Stimulated activated CD4-positive, alpha-beta T cell treated with anti-CD3 and anti-CD28 coated beads, Interleukin-1b, Interleukin-23, amount 100 ng/mL, for 48 hours (primary cell): ENCODE measurements around the gene CORO2B.

Experiments used
- DNase-seq: peaks from one replicate; pipeline ENCODE4 v3.0.0-alpha.2; 2020

CORO2B gene

DNA sequence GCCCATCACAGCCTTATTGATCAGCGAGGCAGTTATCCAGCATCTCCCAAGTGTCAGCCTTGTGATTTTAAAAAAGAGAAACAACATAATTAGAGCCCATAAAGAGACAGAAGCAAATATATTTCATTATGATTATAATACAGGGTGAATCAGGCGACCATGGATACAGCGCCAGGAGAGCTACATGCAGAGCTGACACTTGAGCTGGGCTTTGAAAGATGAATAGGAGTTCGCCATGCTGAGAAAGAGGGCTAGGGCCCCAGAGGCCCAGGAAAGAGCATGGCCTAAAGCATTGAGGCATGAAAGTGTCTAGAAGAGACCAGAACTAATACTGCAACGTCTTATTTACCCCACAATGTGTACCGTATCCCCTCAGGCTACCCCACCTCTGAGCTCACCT, 4.2 kb upstream of the CORO2B start:
- no peak for DNase-seq

DNA sequence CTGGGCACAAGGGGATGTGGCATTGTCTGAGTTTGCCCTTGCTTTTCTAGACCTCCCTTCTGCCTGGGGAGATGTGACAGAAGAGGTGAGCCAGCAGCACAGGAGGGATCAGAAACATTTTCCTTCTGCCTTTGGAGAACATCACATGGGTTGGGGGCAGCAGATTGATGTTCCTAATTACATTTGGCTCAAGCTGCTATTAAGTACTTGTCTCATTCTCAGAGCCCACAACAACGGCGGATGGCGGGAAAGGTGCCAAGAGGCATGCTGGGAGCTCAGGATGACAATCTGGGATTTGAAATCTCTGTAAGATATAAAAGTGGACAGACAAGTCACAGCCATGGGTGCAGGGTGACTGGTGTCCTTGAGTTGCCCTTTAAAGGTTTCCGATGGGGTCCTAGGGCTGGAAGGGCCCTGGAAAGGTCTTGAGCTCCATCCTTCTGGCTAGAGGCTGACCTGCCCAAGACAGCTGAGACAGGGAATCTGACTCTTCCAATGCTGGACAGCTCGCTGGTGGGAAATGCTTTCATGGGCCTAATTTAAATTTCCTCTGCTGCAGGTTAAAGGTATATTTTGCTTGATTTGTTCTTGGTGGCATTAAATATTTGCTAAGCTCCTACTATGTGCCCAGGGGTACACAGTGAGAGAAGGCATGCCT, 2.4 kb upstream of the CORO2B start:
- DNase-seq, result no peak

DNA sequence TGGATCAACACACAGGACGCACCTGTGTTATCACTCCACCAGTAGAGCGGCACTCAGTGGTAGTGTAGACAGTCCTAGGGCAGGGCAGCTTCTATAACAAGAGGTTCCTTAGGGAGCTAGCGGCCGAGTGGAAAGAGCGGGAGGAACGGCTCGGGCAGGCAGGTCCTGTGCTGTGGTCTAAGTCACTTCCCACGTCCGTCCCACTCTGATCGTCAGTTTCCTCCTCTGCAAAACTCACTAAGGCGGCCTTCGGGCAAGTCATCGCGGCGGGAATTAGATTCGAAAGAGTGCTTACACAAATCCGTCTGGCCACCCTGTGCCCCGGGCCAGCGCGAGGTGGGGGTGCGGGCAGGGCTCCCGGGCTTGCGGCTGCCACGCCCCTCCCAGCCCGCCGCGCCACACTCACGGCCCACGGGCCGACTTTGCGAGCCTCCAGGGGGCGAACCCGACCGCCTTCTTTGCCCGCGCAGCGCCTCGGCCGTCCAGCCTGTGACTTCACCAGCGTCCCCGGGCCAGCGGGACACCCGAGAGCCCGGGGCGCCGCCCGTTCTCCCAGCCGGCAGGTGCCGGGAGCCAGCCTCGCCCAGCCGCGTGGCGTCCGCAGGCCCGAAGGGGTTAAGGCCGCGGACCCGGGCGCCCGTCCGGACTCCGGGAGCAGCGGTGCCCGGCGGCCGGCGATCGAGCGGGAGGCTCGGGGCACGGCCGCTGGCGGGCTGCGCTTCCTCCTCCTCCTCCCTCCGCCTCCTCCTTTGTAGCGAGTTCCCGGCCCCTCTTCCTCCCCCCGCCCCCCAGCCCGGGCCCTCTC, 416 bp upstream of the CORO2B start:
- peak; percentile 16 for DNase-seq

DNA sequence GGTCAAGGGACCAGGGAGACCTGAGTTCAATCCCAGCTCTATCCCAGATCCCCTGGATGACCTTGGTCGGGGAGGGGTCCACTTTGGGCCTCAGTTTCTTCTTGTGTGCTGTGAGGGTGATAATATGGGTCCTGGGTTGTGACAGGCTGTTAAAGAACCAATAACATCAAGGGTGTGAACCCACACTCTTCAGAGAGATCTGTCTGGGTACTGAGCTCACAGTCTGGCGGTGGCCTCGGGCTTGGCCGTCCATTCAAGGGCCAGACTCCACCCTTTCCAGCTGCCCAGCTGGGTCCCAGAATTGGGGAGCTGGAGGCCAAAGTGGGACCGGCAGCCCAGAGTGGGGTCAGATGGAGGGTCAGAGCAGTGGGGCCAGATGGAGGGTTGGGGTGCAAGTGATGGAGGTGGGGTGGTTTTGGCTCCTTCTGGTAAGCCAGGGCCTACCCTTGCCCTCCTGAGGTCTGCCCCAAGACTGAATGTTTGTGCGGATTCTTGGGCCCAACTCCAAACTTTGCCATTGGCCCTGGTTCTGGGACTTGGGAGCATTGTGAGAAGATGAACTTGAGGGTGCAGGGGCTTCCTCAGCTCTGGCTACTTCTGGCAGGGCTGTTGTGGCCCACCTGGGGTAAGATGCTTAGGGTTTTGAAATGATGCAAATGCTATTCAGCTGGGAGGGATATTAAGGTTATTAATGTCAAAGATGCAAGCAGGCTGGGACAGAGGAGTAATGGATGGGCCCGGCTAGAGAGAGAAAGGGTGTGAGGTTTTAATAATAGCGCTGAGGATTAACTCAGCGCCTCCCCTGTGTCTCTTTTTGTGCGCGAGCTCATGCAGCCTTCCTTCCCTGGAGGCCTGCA, 1.5 kb downstream of the CORO2B start:
- DNase-seq, result no peak

DNA sequence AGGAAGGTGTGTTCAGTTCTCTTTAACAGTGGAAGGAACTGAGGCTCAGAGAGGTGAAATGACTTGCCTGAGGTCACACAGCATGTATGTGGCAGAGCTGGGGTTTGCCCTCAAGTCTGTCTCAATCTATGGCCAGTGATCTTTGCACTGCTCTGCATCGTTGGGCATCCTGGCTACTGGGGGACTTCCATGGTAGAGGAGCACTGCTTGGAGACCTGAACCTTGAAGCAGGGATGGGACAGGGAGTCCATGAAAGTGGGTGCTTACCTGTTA, 2.0 kb downstream of the CORO2B start:
- DNase-seq, result no peak

DNA sequence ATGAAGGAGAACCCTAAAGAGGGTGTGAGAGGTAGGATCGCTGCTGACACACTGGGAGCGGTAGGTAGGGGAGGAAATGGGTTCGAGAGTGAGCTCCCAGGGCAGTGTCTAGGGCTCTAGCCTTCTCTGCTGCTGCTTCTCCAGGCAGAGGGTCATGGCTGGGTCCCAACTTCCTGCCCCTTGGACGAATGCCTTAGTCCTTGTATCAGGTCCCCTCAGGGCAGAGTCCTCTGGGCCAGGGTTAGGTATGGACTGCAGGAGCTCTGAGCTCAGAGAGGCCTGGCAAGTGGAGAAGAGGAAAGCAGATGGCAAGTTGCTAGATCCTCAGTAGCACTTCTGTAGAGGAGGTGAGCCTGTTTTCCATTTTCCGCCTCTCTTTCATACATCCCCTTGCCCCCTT, 2.9 kb downstream of the CORO2B start:
- DNase-seq, result no peak

DNA sequence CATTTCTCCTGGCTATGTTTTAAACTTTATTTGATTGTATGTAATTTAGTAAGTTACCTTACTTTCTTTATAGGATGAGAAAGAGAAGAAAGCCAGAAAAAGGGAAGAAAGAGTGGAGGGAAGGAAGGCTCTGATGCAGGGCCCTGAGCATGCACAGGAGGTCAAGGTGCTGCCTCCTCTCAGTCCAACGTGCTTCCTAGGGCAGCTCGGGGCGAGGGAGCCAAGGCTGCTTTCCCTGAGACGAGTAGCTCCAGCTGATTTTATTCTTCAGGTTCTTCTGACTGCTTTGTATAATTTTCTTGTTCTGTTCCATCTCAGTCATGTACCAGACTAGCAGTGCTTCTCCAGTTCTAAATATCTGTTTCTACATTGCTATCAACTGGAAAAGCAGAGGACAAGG, 3.4 kb downstream of the CORO2B start:
- no peak for DNase-seq

DNA sequence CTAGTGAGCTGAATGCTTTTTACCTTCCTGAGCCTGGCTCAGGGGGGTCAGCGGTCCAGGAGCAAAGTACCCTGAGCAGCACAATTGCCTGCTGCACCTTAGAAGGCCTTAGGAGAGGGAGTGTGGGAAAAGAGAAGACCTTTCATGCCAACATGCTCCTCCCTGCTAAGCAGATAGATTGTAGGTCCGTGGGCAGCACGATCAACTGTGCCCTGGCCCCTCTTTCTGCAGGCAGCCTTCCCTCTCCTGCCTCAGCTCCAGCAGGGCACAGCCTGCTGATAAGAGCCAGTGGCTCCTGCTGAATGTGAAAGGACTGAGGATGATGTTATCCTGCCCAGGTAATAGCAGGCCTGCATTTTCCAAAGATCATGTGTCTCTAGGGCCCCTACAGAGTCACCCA, 4.1 kb downstream of the CORO2B start:
- DNase-seq, result no peak

DNA sequence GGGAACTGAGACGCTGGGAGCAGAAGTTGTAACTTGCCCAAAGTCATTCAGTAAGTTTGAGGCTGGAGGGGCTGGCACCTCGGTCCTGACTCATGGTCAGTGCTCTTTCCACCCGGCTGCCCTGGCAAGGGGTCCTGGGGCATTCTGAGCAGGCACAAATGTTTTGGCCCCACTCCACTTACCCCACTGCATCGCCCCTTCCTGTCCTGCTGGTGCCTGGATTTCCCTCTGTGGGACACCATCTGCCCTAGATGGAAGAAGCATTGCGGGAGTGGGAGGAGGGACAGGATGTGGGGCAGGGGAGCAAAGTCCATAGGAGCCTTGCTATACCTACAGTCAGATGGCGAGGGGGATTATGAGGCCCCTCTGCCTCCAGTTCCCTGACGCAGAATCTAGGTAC, 4.5 kb downstream of the CORO2B start:
- no peak for DNase-seq

DNA sequence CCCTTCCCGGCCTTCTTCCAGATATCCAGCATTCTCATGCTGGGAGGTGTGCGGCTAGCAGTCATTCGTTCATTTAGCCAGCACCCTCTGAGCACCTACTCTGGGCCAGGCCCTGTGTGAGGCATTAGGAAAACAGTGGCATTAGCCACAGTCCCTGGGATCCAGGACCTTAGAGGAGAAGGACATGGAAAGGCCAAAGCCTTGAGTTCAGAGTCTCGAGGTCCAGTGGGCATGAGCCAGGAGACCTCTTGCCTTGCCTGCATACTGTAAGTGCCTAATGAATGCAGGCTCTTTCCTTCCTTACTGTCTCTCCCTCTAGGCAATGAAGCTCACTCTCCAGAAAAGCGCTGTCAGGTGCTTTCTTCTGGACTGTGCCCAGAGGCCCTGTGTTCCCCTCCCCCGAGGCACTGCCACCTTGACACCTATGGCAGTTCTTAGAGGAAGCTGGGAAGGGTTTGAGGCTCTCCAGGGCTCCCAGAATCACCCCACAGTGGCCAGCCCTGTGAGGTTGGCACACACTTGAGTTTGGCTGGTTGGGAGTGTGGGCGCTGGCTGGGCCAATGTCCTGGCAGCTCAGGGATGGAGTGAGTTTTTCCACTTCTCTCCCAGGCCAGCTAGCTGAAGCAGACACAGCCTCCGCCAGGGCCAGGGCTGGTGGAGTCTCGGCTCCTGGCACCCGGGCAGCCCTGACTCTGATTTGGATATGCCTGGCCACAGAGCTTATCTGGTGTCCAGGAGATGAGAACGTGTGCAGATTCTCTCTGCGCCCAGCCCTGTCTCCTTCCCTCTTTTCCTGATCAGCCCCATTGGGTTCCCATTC, 5.4 kb downstream of the CORO2B start:
- no peak for DNase-seq

DNA sequence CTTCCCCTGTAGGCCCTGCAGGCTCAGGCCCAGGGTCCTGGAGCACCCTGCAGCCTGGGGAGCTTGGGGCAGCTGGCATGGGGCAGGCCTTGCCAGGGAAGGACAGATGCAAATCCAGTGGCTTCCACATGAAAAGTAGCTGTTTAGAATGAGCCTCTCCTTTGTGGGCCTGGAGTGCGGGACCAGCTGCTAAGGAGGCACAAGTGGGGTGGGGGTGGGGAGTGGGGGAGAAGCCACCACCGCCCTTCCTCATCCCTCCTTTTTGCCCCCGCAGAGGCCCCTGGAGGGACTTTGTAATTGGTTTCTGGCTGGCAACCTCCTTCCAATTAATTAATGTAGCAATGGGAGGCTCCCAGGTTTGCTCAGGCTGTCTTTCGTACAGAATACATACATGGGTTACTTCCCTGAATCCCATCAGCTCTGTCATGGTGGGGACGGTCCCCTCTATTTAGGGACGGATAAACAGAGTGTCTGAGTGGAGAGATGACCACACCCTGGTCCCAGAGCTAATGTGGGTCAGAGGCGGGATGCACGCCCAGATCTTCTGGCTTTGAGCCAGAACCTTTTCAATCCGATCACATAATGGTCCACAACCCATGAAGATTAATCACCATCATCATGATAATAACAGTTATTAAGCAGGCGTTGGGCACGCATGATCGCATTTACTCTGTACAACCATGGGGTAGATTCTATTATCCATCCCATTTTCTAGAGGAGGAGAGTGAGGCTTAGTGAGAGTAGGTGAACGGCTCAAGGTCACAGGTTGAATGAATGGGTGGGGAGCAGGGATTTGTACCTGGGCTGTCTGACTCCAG, 6.2 kb downstream of the CORO2B start:
- DNase-seq, result no peak

DNA sequence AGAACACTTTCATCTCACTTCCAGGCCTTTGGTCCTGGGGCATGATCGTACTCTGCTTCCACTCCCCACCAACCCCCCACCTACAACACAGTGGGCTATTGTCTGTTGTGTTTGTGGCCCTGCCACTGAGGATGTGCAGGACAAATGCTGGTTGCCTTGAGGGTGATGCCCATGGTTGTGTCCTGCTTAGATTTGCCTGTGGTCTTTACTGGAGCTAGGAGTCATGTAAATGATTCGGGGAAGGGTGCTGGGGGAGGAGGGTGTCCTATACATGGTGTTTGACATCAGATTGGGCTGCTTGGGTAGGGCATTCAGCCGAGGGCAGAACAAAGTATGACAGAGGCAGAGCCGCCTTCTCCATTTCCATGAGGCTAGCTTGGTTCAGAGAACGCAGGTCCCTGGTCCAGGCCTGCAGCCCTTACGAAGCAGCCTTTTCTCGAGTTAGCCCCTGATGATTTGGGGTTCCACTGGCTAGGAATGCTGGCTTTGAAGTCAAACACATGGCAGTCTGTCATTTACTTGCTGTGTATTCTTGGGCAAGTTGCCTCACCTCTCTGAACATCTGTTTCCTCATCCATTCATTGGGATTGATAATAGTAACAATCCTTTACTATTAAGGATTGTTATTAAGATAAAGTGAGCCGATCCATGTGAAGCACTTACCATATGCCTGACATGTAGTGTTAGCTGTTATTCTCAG, 6.9 kb downstream of the CORO2B start:
- DNase-seq, result no peak

DNA sequence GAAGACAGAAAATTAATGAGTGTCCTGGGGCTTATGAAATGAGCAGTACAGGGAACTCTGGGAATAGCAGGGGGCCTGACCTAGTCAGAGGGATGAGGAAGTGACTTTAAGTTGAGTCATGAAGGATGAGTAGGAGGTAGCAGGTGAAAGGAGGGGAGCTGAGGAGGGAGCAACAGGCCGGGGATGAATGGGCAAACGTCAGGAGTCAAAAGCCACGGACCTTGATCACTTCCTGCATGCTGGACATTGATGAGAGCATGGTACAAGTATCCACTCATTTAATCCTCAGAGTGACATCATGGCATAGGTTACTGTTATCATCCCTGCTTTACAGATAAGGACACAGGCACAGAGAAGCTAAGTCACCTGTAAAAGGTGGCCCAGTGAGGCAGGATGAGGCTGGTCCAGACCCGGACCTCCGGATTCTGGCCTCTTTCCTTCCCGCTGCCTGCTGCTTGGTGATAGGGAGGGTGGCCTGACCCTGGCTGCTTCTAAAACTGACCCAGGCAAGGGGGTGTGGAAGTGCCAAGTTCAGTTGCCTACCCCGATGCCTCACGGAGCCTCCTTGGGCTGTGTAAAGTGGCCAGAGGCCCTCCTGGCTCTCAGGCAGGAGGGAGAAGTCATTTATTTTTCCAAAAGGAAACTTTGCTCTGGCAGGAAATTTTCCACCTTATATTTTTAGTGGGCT, 7.6 kb downstream of the CORO2B start:
- DNase-seq, result peak; percentile 23

DNA sequence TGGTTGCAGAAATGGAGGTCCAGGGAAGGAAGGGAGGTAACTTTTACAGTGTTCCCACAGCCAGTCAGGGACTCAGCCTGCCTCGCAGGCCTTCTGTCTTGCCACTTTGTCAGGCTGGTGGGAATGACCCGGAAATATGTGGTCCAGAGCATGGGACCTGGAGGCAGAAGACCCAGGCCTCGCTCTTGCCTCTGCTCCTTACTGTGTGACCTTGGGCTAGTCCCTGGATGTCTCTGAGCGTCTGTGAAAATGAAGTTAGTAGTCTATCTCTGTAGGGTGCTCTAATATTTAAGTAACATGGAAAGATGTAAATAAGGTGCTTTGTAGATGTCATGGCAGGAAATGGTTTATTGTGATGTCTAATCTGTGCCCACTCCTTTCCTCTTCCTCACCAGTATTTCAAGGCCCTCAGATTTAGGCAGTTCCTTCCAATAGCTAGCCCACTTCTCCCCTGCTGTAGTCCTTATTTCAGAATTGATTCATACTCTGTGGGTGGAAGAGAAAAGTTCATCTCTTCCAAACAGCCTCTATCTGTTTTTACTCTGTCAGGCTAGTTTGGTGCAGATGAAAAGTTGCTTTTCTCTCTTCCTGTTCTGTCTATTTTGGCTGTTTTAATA, 9.1 kb downstream of the CORO2B start:
- no peak for DNase-seq

DNA sequence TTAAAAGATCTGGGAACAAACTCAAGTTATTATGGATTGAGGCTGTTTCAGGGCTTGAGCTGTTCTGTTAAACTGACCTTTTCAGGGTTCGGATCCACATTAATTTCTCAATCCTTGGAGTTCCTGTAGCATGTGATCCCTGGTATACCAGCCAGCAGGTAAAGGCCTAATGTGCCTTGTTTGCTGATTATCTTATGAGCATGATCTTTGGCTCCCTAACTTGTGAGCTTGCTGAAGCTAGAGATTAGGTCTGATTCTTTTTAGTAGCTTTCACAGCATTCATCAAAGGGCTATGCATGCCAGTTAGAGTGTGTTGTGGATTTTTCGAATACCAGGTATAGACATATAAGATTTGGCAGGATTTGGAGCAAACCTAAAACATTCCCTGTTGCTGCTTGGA, 10.3 kb downstream of the CORO2B start:
- no peak for DNase-seq

DNA sequence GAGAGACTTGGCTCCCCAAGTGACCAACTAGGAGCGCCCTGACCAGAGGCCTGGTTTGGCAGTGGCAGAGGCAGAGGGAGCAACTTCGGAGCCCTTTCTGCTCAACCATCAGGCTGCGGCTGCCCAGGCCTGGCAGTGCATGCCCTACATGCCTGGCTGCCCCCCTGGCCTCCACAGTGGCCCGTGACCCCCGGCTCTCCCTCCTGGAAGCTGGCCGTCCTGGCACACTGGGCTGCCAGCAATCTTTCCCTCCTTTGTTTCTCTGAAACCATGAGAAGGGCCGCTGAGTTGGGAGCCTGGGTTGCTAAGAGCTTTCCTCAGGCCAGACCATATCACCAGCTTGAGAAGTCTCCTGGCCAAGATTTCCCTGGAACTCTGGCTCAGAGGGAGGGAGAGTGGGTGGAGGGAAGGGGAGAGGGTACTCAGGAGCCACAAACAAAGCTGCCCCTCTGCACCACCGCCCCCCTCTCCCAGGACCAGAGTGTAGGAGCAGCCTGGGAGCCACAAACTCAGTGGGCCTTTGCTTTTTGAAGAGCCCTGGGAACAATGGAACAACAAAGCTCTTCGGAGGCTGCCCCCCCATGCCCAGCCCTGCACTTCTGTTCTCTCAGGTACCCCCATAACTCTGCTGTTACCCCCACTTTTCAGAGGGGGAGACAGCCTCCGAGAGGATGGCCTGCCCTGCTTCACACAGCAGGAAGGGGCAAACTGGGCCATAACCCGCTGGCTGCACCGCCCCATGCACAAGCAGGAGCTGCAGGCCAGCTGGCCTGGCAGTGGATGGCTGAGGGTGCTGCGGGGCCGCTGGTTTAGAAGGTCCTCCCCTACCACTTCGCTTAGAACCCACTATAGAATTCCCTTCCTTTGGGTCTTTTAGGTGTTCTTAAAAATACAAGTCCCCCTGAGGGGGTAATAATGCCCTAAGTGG, 11.3 kb downstream of the CORO2B start:
- no peak for DNase-seq

DNA sequence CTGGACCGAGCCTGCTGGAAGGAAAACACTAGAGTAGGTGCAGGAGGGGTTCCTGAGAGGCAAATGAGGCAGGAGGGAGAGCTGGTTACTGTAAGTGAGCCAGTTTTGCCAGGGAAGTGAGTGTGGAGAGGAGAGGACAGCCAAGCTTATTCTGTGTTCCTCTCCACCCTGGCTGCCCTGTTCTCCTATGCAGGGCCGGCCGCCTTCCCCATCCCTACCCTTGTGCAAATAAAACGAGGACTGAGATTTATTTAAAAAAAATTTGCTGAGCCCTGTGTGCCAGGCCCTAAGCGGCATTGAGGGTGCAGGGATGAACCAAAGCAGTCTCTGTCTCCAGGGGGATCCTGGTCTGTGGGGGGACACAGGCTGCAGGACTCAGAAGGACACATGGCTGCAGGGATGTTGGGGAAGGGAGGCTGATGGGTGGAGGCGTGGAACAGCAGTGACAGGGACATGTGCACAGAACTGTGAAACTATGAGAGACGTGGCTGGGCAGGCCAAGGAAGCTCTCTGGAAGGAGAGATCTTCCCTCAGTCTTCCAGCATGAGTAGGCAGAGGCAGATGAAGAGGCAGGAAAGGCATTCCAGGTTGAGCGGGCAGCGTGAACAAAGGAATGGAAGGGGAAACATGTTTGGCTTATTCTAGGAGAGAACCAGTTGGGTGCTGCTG, 12.1 kb downstream of the CORO2B start:
- no peak for DNase-seq

DNA sequence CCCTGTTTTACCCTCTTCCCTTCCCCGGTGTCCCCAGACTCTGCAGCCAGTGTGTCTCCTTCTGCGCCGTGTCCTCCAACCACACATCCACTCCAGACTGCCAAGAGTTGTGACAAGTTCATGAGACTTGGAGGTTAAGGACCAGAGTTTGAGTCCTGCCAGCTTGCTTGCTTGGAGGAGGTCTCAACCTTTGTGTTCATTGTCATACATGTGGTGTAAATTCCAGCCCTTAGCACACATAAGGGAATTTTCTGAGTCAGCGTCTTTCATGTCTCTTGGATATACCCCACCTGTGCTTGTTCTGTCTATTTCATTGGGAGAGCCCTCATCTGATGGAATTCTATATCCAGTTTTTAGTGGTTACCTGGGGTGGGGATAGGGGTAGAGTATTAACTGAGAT, 13.3 kb downstream of the CORO2B start:
- no peak for DNase-seq

DNA sequence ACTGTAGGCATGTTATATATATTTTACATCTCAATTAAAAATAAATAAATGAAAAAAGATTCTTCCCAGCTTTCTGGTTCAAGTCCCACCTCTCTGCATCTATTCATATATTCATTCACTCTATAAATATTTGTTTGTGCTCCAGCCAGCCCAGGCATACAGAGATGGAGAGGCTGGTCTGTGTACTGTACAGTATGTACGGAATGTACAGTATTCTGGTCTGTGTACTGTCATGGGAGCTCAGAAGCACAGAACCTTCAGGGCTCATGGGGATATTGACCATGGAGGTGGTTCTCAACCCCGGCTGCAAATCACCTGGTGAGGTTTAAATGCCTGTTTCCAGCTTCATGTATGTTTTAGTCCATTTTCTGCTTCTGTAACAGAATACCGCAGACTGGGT, 13.8 kb downstream of the CORO2B start:
- no peak for DNase-seq
